PC-9 (cell line): ENCODE data around the gene CDADC1. TPM values are rescaled to one million over a fixed set of nuclear protein-coding genes. Genes with fewer than 3 reads are reported as not detected.

ENCODE experiments used
- BruUV-seq: library from RNA; stranded (reverse); fragments of 400-500 nt; replicated peaks from 2 replicates; lab custom pipeline; 2021; lab: Mats Ljungman, UMichigan
- CTCF ChIA-PET: fragments of 300-600 bp; sonication (Branson Sonifier 250); formaldehyde crosslinking; loops from one replicate; lab custom pipeline; 2022; ENCODE audit warnings: antibody characterized with exemption; lab: Charles Lee
- POLR2A ChIA-PET: fragments of 300-600 bp; sonication (Branson Sonifier 250); formaldehyde crosslinking; loops from one replicate; lab custom pipeline; 2022; ENCODE audit warnings: antibody characterized with exemption; ENCODE audit not compliant: unreplicated experiment; lab: Charles Lee
- DNase-seq, 2 experiments: peaks; one replicate each; pipeline versions ENCODE4 v3.0.0 to v3.0.0-alpha.2; 2015 to 2022; ENCODE audit warnings: mixed read lengths in 1 of 2
- H2AFZ ChIP-seq: fragments of 200-600 bp; sonication (generic); 2 replicates; pipeline ENCODE4 v1.8.1; 2017; ENCODE audit warnings: antibody characterized with exemption
- H3F3A ChIP-seq: fragments of 200-600 bp; sonication (generic); 2 replicates; pipeline ENCODE4 v1.8.1; 2017; ENCODE audit warnings: antibody characterized with exemption, mild to moderate bottlenecking, low read depth; ENCODE audit not compliant: insufficient read depth
- H3K27ac ChIP-seq: fragments of 200-600 bp; sonication (generic); 2 replicates; pipeline ENCODE4 v1.6.1; 2016; ENCODE audit warnings: mixed run types
- H3K27me3 ChIP-seq: fragments of 200-600 bp; sonication (generic); 2 replicates; pipeline ENCODE4 v1.6.1; 2016; ENCODE audit warnings: low read depth, mixed run types; ENCODE audit not compliant: insufficient read depth
- H3K36me3 ChIP-seq: fragments of 200-600 bp; sonication (generic); 2 replicates; pipeline ENCODE4 v1.6.1; 2016; ENCODE audit warnings: low read depth, mixed run types
- H3K4me1 ChIP-seq: fragments of 200-600 bp; sonication (generic); replicated peaks from 2 replicates; pipeline ENCODE4 v1.6.1; 2016; ENCODE audit warnings: mixed run types; ENCODE audit not compliant: insufficient read depth
- H3K4me2 ChIP-seq: fragments of 200-600 bp; sonication (generic); 2 replicates; pipeline ENCODE4 v1.6.1; 2017; ENCODE audit warnings: mixed run types
- H3K4me3 ChIP-seq: fragments of 200-600 bp; sonication (generic); 2 replicates; pipeline ENCODE4 v1.6.1; 2016; ENCODE audit warnings: mixed run types
- H3K79me2 ChIP-seq: fragments of 200-600 bp; sonication (generic); 2 replicates; pipeline ENCODE4 v1.6.1; 2017; ENCODE audit warnings: low read depth, mixed run types
- H3K9me2 ChIP-seq: fragments of 200-600 bp; sonication (generic); 2 replicates; pipeline ENCODE4 v1.8.1; 2017; ENCODE audit warnings: mild to moderate bottlenecking; ENCODE audit not compliant: insufficient read depth
- H3K9me3 ChIP-seq: fragments of 200-600 bp; sonication (generic); 2 replicates; pipeline ENCODE4 v1.8.1; 2016; ENCODE audit warnings: low read depth; ENCODE audit not compliant: insufficient read depth
- H4K20me1 ChIP-seq: fragments of 200-600 bp; sonication (generic); 2 replicates; pipeline ENCODE4 v1.8.1; 2017; ENCODE audit not compliant: insufficient read depth
- EZH2 ChIP-seq: fragments of 200-600 bp; sonication (generic); IDR thresholded peaks from 2 replicates; pipeline ENCODE4 v1.8.0; 2017; ENCODE audit warnings: antibody characterized with exemption, low read depth
- intact Hi-C: fragments of 100-400 bp; cut with micrococcal nuclease; formaldehyde crosslinking; loops from one replicate; pipeline ENCODE4 v1.10.0; 2022; ENCODE audit not compliant: unreplicated experiment
- total RNA-seq: library from RNA; stranded (reverse); gene quantifications from 2 replicates; pipeline ENCODE4 v1.2.3, GENCODE V29; 2021
- TF ChIP-seq, protein P1 (sequence below): fragments of 200-600 bp; sonication (generic); conservative IDR thresholded peaks from 2 replicates; pipeline ENCODE4 v1.6.1; 2017; ENCODE audit warnings: mixed run types, antibody characterized with exemption, mild to moderate bottlenecking, moderate library complexity

The CDADC1 gene
- total RNA-seq, 1 experiment from 2014 or later = 12.4 TPM

DNA sequence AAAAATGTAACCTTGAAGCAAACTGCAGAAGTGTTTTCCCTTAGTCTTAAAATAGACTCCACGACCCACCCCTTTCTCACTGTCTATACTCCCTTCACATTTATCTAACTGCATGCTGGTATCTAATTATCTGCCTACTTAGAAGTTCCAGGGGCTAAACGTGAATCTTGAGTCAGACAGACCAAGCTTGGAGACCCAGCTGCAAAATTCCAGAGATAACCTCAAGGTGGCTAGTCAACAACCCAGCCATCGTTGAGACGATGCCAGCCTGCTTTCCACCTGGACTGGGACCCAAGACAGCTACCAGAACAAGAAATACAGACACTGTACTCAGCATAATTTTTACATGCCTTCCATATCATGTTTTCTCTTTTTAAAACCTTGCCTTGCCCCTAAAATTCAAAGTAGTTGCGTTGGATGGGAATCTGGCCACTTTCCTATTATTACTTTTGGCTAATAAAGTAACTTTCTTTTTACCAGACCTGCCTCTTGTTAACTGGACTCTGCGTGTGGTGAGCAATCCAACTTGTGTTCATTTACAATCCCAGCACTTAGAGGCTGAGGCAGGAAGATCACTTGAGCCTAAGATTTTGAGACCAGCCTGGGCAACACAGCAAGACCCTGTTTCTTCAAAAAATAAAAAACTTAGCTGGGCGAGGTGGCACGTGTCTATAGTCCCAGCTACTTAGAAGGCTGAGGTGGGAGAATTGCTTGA lies 82.3 kb downstream of the CDADC1 start:
- Histone ChIP-seq H4K20me1 (no peaks in the 10 kb centered on the region), H3K27ac (no peak overlapping the region), H3K36me3 (no peaks in the 10 kb centered on the region), H3K9me2 (no peaks in the 10 kb centered on the region), H3K79me2 (no peaks in the 10 kb centered on the region), H2AFZ (no peak overlapping the region), H3K9me3 (no peaks in the 10 kb centered on the region), H3F3A (no peaks in the 10 kb centered on the region), H3K4me2 (no peak overlapping the region), H3K4me3 (no peak overlapping the region), H3K27me3 (no peaks in the 10 kb centered on the region), H3K4me1 (no peaks in the 10 kb centered on the region)
- BruUV-seq = no TSS peak
- POLR2A ChIA-PET = no interaction called here
- DNase-seq = no peak
- intact Hi-C loops = no loop called here
- CTCF ChIA-PET = no interaction called here
- no peak for TF ChIP-seq EZH2
- TF ChIP-seq, protein P1, sequence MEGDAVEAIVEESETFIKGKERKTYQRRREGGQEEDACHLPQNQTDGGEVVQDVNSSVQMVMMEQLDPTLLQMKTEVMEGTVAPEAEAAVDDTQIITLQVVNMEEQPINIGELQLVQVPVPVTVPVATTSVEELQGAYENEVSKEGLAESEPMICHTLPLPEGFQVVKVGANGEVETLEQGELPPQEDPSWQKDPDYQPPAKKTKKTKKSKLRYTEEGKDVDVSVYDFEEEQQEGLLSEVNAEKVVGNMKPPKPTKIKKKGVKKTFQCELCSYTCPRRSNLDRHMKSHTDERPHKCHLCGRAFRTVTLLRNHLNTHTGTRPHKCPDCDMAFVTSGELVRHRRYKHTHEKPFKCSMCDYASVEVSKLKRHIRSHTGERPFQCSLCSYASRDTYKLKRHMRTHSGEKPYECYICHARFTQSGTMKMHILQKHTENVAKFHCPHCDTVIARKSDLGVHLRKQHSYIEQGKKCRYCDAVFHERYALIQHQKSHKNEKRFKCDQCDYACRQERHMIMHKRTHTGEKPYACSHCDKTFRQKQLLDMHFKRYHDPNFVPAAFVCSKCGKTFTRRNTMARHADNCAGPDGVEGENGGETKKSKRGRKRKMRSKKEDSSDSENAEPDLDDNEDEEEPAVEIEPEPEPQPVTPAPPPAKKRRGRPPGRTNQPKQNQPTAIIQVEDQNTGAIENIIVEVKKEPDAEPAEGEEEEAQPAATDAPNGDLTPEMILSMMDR = no peak

- Histone ChIP-seq H3K9me2 (no peaks in the 10 kb centered on the region), H3K9me3 (no peaks in the 10 kb centered on the region), H3K36me3 (no peaks in the 10 kb centered on the region), H3K4me3 (no peak overlapping the region), H3K79me2 (no peaks in the 10 kb centered on the region), H4K20me1 (no peaks in the 10 kb centered on the region), H3F3A (no peaks in the 10 kb centered on the region), H3K27me3 (no peaks in the 10 kb centered on the region), H2AFZ (no peak overlapping the region), H3K4me1 (no peaks in the 10 kb centered on the region), H3K27ac (no peak overlapping the region), H3K4me2 (no peak overlapping the region)
- DNase-seq = no peak
- TF ChIP-seq EZH2 = no peak
- TF ChIP-seq, protein P1 = no peak
- POLR2A ChIA-PET = no interaction called here
- no TSS peak for BruUV-seq
- CTCF ChIA-PET = no interaction called here
- intact Hi-C loops = no loop called here
Observed at GRCh38 chr13:49330546-49330864, 82.8 kb downstream of the CDADC1 start.

- Histone ChIP-seq H3K9me3 (no peaks in the 10 kb centered on the region), H3F3A (no peaks in the 10 kb centered on the region), H3K27ac (no peak overlapping the region), H3K79me2 (no peaks in the 10 kb centered on the region), H2AFZ (no peak overlapping the region), H3K27me3 (no peaks in the 10 kb centered on the region), H3K9me2 (no peaks in the 10 kb centered on the region), H3K4me3 (no peak overlapping the region), H3K4me1 (no peaks in the 10 kb centered on the region), H4K20me1 (no peaks in the 10 kb centered on the region), H3K4me2 (no peak overlapping the region), H3K36me3 (no peaks in the 10 kb centered on the region)
- DNase-seq = no peak
- ChIA-PET CTCF (no interaction called here), POLR2A (interaction anchor here (0.5 kb wide), 1 partner anchor 842 kb away, joined by 6 read pairs; no protein-coding TSS in a partner anchor)
- no peak for TF ChIP-seq EZH2
- TF ChIP-seq, protein P1 = no peak
- intact Hi-C loops = no loop called here
- BruUV-seq = no TSS peak
Observed at GRCh38 chr13:49336655-49337054, 88.9 kb downstream of the CDADC1 start.
